Gastrocnemius medialis (tissue), 4 donors: ENCODE results near the gene DENND6B.

Experiments
- CTCF ChIP-seq, 5 experiments: fragments of 450-650 bp in 3 of 5; fragments of 200-600 bp in 2 of 5; sonication (generic) in 2 of 5; IDR thresholded peaks in 4 of 5; conservative IDR thresholded peaks in 1 of 5; 1 replicate in 4 of 5; 2 replicates in 1 of 5; pipeline ENCODE4 v1.5.1; 2016 to 2019; ENCODE audit warnings: antibody characterized with exemption in 5 of 5, mild to moderate bottlenecking in 3 of 5, moderate library complexity in 3 of 5
- POLR2A ChIP-seq, 2 donors: fragments of 450-650 bp; IDR thresholded peaks; one replicate each; pipeline ENCODE4 v1.6.1; 2017; ENCODE audit warnings: antibody characterized with exemption in 2 of 2, mild to moderate bottlenecking in 2 of 2, moderate library complexity in 2 of 2

GRCh38 chr22:50264946-50265669 lies 61.7 kb downstream of the DENND6B start:
- TF ChIP-seq CTCF (IDR thresholded peaks at IDR 0.05 in 4 of 5, conservative IDR thresholded peaks at IDR 0.05 in 1 of 5), result no peak
- TF ChIP-seq POLR2A (IDR thresholded peaks at IDR 0.05), result no peak
